Measurements from ENCODE around the gene CMKLR1. TPM values are rescaled to one million over a fixed set of nuclear protein-coding genes. Genes with fewer than 3 reads are reported as not detected.

Gene CMKLR1
- total and polyA plus RNA-seq, 9 of the 15 experiments (the other 6 are each of a cell fraction or from before 2014, with no cell fraction given), result 0.11 to 1.4 (median 0.20) TPM

GRCh38 chr12:108341854-108342847 lies 3.0 kb upstream of the CMKLR1 start:
- H3K9me3 ChIP-seq (replicated peaks; ENCODE audit: control insufficient read depth, insufficient read depth, low read depth, low read length), result no peaks in the 10 kb centered on the region
- intact Hi-C loops (cut with micrococcal nuclease), result no loop called here
- peak overlapping the region; percentile 62; the same call in 1 of the 2 replicates for H2AFZ ChIP-seq (ENCODE audit: low read depth, low read length)
- no peaks in the 10 kb centered on the region for H3K9me1 ChIP-seq (ENCODE audit: control insufficient read depth, insufficient read depth, low read length)
- H3K79me2 ChIP-seq (ENCODE audit: control insufficient read depth, insufficient read depth, low read length), result no peaks in the 10 kb centered on the region
- no peak for DNase-seq (ENCODE audit: extremely low read depth in 1 of 4, low spot score in 3 of 4)
- peak overlapping the region in 1 of 2 experiments; percentile 32; a peak in 1 of 4 replicates for H3K9ac ChIP-seq (ENCODE audit: insufficient read depth in 1 of 2, low read depth in 2 of 2, low read length in 2 of 2)
- ChIA-PET POLR2A (no interaction called here), CTCF (ENCODE audit: low intra/inter-chr PET ratio) (no interaction called here)
- 33% methylated on average over 6 of the region's 8 CpGs for WGBS (ENCODE audit: insufficient coverage, low coverage, missing lambda C conversion rate)
- BruUV-seq (replicated peaks), result no TSS peak
- no peaks in the 10 kb centered on the region for H4K20me1 ChIP-seq (replicated peaks; ENCODE audit: control insufficient read depth, insufficient read depth, low read length)
- peaks cover 10 to 20% of the 10 kb centered on the region in 2 experiments; a peak in 4 of 5 replicates for H3K4me1 ChIP-seq (replicated peaks in 1 of 2; ENCODE audit: control insufficient read depth in 2 of 2, insufficient read depth in 2 of 2, low read length in 2 of 2)
- in situ Hi-C loops (cut with MboI), result no loop called here
- no peak overlapping the region for H3K4me2 ChIP-seq (ENCODE audit: insufficient read depth, low read length)
- ATAC-seq, result 0 out of 3 replicates have a peak, but pooled peaks have one; percentile 16
- no peaks in the 10 kb centered on the region for H3K27me3 ChIP-seq (ENCODE audit: control insufficient read depth in 2 of 2, insufficient read depth in 2 of 2, low read length in 2 of 2)
- no peak for FAIRE-seq
- no peaks in the 10 kb centered on the region for H3K36me3 ChIP-seq (ENCODE audit: control insufficient read depth, insufficient read depth, low read length)
- no peak overlapping the region for H3K27ac ChIP-seq (ENCODE audit: extremely low read depth, low read depth, low read length)
- no peak overlapping the region for H3K4me3 ChIP-seq
- TF ChIP-seq, protein P1, sequence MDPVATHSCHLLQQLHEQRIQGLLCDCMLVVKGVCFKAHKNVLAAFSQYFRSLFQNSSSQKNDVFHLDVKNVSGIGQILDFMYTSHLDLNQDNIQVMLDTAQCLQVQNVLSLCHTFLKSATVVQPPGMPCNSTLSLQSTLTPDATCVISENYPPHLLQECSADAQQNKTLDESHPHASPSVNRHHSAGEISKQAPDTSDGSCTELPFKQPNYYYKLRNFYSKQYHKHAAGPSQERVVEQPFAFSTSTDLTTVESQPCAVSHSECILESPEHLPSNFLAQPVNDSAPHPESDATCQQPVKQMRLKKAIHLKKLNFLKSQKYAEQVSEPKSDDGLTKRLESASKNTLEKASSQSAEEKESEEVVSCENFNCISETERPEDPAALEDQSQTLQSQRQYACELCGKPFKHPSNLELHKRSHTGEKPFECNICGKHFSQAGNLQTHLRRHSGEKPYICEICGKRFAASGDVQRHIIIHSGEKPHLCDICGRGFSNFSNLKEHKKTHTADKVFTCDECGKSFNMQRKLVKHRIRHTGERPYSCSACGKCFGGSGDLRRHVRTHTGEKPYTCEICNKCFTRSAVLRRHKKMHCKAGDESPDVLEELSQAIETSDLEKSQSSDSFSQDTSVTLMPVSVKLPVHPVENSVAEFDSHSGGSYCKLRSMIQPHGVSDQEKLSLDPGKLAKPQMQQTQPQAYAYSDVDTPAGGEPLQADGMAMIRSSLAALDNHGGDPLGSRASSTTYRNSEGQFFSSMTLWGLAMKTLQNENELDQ (CRISPR knock-in tag; IDR thresholded peaks at IDR 0.05; ENCODE audit: borderline replicate concordance), result no peak
- TF ChIP-seq SIN3B (IDR thresholded peaks at IDR 0.05; ENCODE audit: low read depth) (no peak), ZNF785 (CRISPR knock-in tag; IDR thresholded peaks at IDR 0.05) (no peak), COPS2 (conservative IDR thresholded peaks at IDR 0.05) (no peak), NR1H2 (CRISPR knock-in tag; IDR thresholded peaks at IDR 0.05) (no peak), GTF2B (IDR thresholded peaks at IDR 0.05; ENCODE audit: extremely low read depth, insufficient read length) (no peak), FOXK1 (CRISPR knock-in tag; IDR thresholded peaks at IDR 0.05; ENCODE audit: borderline replicate concordance) (no peak), PATZ1 (CRISPR knock-in tag; IDR thresholded peaks at IDR 0.05; ENCODE audit: borderline replicate concordance) (no peak), TFAM (CRISPR knock-in tag; conservative IDR thresholded peaks at IDR 0.05) (no peak), HMGN3 (IDR thresholded peaks at IDR 0.05; ENCODE audit: borderline replicate concordance, extremely low read depth, insufficient read length, low read depth, low read length) (no peak), HDGF (IDR thresholded peaks at IDR 0.05) (no peak)
- TF ChIP-seq, protein P2, sequence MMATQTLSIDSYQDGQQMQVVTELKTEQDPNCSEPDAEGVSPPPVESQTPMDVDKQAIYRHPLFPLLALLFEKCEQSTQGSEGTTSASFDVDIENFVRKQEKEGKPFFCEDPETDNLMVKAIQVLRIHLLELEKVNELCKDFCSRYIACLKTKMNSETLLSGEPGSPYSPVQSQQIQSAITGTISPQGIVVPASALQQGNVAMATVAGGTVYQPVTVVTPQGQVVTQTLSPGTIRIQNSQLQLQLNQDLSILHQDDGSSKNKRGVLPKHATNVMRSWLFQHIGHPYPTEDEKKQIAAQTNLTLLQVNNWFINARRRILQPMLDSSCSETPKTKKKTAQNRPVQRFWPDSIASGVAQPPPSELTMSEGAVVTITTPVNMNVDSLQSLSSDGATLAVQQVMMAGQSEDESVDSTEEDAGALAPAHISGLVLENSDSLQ (IDR thresholded peaks at IDR 0.05), result peak; percentile 55; the same call in 1 of the 2 replicates

Measured in K562 (cell line).